Stomach smooth muscle (tissue), 2 donors: ENCODE results near the gene DARS1.
"Not testable (repeated sequence)": the region's sequence is repeated elsewhere in the genome, so short reads cannot be mapped to it uniquely, and the experiment has no call there.

Experiments
- H3K27ac ChIP-seq: one replicate; pipeline ENCODE4 v1.7.0; 2013; ENCODE audit warnings: mild to moderate bottlenecking, low read length, inconsistent platforms
- H3K27me3 ChIP-seq, 2 donors: one replicate each; pipeline ENCODE4 v1.7.0; 2013; ENCODE audit warnings: low read length in 2 of 2; ENCODE audit not compliant: insufficient read depth in 2 of 2, control insufficient read depth in 1 of 2
- H3K36me3 ChIP-seq, 2 donors: one replicate each; pipeline ENCODE4 v1.7.0; 2013; ENCODE audit warnings: low read length in 2 of 2; ENCODE audit not compliant: control insufficient read depth in 2 of 2, insufficient read depth in 2 of 2
- H3K4me1 ChIP-seq: one replicate; pipeline ENCODE4 v1.7.0; 2013; ENCODE audit warnings: low read length; ENCODE audit not compliant: control insufficient read depth, insufficient read depth
- H3K4me3 ChIP-seq, 2 donors: one replicate each; pipeline ENCODE4 v1.7.0; 2013; ENCODE audit warnings: low read length in 2 of 2
- H3K9ac ChIP-seq, 2 donors: one replicate each; pipeline ENCODE4 v1.7.0; 2013; ENCODE audit warnings: low read length in 2 of 2, mild to moderate bottlenecking in 1 of 2
- H3K9me3 ChIP-seq, 2 donors: one replicate each; pipeline ENCODE4 v1.7.0; 2013; ENCODE audit warnings: low read length in 2 of 2; ENCODE audit not compliant: control insufficient read depth in 2 of 2
- donor health status: healthy.
- donor health status: Pancreatic carcinoma.

Gene DARS1

DNA sequence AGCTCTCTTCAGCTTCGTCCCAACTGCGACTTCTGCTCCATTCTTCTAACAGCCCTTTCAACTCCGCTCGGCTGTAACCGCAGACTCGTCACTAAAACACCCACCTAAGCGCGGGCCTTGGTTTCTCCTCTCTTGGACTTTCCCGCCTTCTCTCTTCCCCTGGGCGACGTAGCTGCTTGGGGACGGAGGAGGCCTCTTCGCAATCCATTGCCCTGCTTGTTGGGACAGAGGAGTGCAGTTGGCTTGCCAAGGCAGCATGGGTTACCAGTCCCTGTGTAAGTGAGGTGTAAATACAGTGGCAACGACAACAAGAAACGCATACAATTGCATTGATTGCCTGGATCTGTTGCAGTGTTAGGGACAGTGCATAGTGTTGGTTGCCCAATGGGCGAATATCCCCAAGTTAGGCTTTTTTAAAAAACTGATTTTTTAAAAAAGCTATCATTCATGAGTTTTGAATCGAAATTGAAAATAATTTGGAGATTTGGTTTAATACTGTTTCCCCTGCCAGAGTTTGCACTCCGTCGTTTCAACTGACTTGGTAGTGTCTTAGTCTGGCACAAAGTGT, 484 bp upstream of the DARS1 start:
- Histone ChIP-seq H3K4me3 (peak overlapping the region; percentile 94 to 99), H3K36me3 (peaks cover 0 to 4% of the 10 kb centered on the region in 2 donors), H3K27ac (peak overlapping the region; percentile 96), H3K27me3 (no peaks in the 10 kb centered on the region), H3K9me3 (no peaks in the 10 kb centered on the region), H3K9ac (peak overlapping the region; percentile 97 to 100), H3K4me1 (peaks cover 12% of the 10 kb centered on the region)

DNA sequence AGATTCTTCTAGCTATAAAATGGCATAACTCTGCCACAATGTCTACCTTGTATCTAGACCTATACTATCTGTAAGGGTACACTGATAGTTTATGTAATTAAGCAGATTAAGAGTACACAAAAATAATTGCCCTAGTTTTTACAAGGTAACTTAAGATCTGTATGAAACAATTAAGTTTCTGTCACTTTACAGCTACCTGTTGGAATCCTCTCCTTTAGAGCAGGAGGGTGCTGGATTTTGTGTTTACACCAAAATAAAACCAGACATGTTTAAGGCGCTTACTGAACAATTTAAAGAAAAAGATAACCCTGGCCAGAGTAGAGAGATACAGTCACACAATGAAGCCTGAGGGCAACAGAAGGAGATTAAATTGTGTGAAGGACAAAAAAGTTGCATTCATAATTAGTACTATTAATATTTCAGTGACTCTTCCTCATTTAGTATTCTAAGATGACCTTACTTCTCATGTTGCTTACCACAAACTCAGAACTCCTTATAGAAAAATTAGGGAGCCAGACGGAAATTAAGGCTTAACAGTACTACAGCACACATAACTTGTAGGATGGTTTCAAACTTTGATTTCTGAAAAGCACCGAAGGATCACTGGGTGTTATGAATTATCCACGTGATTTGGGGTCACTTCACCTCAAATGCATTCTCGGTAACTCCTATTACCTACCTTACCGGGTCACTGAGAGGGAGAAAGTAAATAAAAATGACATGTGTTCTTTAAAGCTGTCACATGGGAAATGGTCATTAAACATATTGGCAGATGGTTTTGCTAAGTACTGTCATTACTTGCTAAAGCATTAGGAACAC, 1.0 kb downstream of the DARS1 start:
- peak overlapping the region; percentile 96 for H3K27ac ChIP-seq
- H3K4me3 ChIP-seq = peak overlapping the region; percentile 94 to 99
- peaks cover 18% of the 10 kb centered on the region for H3K4me1 ChIP-seq
- H3K9ac ChIP-seq = peak overlapping the region; percentile 97 to 100
- H3K9me3 ChIP-seq = no peaks in the 10 kb centered on the region
- no peaks in the 10 kb centered on the region for H3K27me3 ChIP-seq
- peaks cover 0 to 4% of the 10 kb centered on the region in 2 donors for H3K36me3 ChIP-seq

DNA sequence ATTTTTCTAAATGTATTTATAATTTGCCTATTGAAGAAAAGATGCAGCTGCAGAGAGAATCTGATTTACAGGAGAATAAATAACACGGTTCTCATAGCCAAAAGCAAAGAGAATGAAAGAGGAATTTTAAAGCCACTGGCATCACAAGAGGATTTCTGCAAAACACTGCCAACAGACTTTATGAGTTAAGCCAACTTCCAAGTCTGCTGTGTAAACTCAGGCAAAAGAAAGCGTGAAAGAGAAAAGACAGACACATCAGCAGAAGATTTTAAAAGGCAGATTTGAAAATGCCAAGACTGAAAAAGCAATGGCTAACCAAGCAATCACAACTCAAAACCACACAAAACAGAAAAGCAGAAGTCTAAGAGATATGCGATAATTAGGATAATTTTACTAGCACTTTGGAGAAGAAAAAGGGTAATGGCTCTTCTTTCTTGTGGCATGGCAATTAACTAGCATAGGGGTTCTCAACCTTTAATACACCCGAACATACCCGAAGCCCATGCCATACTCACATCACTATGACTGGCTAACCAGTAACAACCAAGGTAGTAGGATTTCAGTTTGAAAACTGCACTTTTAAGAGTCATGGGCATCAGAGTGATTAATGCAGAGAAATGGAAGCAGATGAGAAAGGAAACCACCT, 4.9 kb downstream of the DARS1 start:
- Histone ChIP-seq H3K9me3 (no peaks in the 10 kb centered on the region), H3K27ac (peak overlapping the region; percentile 32), H3K9ac (no peak overlapping the region), H3K4me3 (peak overlapping the region; percentile 0 to 1), H3K4me1 (peaks cover 14% of the 10 kb centered on the region), H3K27me3 (no peaks in the 10 kb centered on the region), H3K36me3 (peaks cover 4% of the 10 kb centered on the region in 2 donors)

GRCh38 chr2:135975702-135976101, 9.7 kb downstream of the DARS1 start:
- Histone ChIP-seq H3K9me3 (peaks cover 0 to 4% of the 10 kb centered on the region in 2 donors), H3K27me3 (no peaks in the 10 kb centered on the region), H3K27ac (no peak overlapping the region), H3K36me3 (peaks cover 0 to 4% of the 10 kb centered on the region in 2 donors), H3K4me1 (peaks cover 7% of the 10 kb centered on the region), H3K9ac (no peak overlapping the region), H3K4me3 (no peak overlapping the region)

DNA sequence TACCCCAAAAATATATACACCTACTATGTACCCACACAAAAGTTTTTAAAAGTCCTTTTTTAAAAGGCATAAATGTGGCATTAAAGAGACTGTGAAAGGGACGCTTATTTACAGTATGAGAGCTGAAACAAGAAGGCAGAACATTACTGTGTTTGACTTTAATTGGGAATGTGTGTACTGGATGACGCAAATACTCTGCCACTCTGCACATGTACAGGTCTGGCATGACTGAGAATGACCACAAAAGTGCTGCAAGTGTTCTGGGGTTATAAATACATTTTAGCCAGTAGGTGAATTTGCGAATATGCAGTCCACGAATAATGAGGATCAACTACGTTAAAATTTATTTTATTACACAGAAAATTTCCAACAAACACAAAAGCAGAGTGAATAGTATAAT, 11.4 kb downstream of the DARS1 start:
- H3K4me1 ChIP-seq = no peaks in the 10 kb centered on the region
- H3K4me3 ChIP-seq = no peak overlapping the region
- no peak overlapping the region for H3K9ac ChIP-seq
- no peaks in the 10 kb centered on the region for H3K27me3 ChIP-seq
- peaks cover 0 to 4% of the 10 kb centered on the region in 2 donors for H3K36me3 ChIP-seq
- peaks cover 0 to 4% of the 10 kb centered on the region in 2 donors for H3K9me3 ChIP-seq
- no peak overlapping the region for H3K27ac ChIP-seq

DNA sequence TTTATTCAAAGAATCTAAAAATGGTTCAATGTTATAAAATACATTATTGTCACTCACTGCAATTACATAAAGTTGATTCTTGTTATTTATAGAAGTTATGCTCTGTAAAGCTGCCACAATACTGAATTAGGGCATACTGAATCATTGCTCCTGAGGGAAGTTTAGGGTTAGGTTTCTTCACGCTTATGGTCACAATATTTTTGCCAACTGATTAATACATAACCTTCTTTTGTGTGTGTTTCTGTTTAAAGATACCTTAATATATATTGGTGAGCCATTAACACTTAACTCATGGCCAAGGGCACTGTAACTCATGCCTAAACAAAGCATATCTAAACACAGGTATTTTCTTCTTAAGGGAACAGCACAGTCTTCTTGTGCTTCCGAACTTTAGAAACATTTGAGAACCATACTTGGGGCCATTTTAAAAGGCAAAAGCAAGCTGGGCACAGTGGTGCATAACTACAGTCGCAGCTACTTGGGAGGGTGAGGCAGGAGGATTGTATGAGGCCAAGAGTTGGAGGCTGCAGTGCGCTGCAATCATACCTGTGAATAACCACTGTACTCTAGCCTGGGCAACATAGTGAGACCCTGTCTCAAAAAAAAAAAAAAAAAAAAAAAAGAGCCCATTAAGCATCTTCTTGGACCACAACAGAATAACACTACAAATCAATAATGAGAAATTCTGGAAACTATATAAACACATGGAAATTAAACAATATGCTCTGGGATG, 15.6 kb downstream of the DARS1 start:
- Histone ChIP-seq H3K9me3 (peaks cover 0 to 4% of the 10 kb centered on the region in 2 donors), H3K36me3 (no peaks in the 10 kb centered on the region), H3K27ac (no peak overlapping the region), H3K9ac (no peak overlapping the region), H3K4me3 (no peak overlapping the region), H3K4me1 (no peaks in the 10 kb centered on the region), H3K27me3 (no peaks in the 10 kb centered on the region)

DNA sequence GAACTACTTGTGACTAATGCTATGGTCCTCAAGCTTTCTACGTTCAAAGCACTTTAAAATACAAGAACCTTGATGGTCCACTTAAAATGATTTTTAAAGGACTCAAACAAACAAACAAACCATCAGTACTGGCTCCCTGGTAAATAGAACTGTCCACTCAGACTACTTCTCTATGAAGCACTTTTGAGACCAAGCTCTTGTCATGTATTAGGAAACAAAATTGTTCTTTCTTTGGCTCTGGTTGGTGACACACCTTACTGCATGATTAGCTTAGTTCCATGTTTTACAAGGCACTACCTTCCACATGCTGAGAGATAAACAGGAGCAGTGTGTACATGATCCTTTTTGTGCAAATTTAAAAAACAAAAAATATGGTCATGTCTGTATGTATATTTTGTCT, 19.7 kb downstream of the DARS1 start:
- Histone ChIP-seq H3K9me3 (no peaks in the 10 kb centered on the region), H3K36me3 (no peaks in the 10 kb centered on the region), H3K27me3 (no peaks in the 10 kb centered on the region), H3K9ac (no peak overlapping the region), H3K4me3 (no peak overlapping the region), H3K27ac (no peak overlapping the region), H3K4me1 (no peaks in the 10 kb centered on the region)

- not testable (repeated sequence) for H3K4me3 ChIP-seq, H3K36me3 ChIP-seq, H3K9ac ChIP-seq, H3K4me1 ChIP-seq, H3K27ac ChIP-seq, H3K27me3 ChIP-seq, H3K9me3 ChIP-seq
Observed at GRCh38 chr2:135964404-135964803, 21.0 kb downstream of the DARS1 start.

- H3K36me3 ChIP-seq = peaks cover 3% of the 10 kb centered on the region in 2 donors
- H3K9me3 ChIP-seq = no peaks in the 10 kb centered on the region
- no peaks in the 10 kb centered on the region for H3K27me3 ChIP-seq
- no peak overlapping the region for H3K4me3 ChIP-seq
- H3K9ac ChIP-seq = no peak overlapping the region
- no peaks in the 10 kb centered on the region for H3K4me1 ChIP-seq
- no peak overlapping the region for H3K27ac ChIP-seq
Observed at GRCh38 chr2:135963841-135964240, 21.6 kb downstream of the DARS1 start.

DNA sequence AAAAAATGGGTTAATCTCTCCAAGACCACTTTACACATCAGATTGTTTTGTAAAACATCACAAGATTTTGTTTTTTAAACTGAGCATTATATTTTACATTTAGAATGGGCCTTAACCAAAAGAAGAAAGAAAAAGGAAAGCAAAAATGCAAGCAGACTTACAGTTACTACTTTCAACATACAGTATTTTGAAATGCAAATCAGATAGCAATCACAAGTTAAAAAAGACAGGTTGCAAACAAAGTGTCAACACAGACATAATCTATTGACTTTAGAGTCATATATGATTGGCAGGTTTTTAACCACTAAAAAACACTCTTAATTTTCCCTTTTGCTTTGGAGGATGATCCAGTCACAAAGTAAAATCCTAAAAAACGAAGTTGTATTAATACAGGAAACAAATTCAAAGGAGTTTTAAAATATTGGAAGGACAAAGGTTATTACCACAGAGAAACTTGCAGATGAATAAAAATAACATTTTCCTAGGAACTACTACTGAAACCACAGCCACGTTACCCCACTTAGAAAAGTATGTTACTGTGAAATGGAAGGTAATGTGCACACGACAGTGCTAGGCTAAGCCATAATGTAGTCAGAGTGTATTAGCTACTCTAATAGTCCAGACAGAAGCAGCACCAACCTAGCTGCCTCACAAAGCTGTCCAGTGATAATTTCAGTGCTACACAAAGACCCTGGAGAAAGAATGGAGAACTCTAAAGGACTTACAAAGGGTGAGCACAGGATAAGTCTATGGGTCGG, 22.9 kb downstream of the DARS1 start:
- no peaks in the 10 kb centered on the region for H3K4me1 ChIP-seq
- H3K4me3 ChIP-seq = no peak overlapping the region
- no peaks in the 10 kb centered on the region for H3K27me3 ChIP-seq
- peaks cover 3% of the 10 kb centered on the region in 2 donors for H3K36me3 ChIP-seq
- H3K9me3 ChIP-seq = no peaks in the 10 kb centered on the region
- H3K9ac ChIP-seq = no peak overlapping the region
- no peak overlapping the region for H3K27ac ChIP-seq
